Stimulated activated CD8-positive, alpha-beta memory T cell treated with anti-CD3 and anti-CD28 coated beads, Interleukin-12 subunit alpha, Interleukin-12 subunit beta, amount 100 ng/mL, for 24 hours (primary cell): ENCODE data around the gene MAPK11.

Experiments
- DNase-seq: peaks from one replicate; pipeline ENCODE4 v3.0.0-alpha.2; 2020; ENCODE audit errors: extremely low read depth

MAPK11 gene

DNA sequence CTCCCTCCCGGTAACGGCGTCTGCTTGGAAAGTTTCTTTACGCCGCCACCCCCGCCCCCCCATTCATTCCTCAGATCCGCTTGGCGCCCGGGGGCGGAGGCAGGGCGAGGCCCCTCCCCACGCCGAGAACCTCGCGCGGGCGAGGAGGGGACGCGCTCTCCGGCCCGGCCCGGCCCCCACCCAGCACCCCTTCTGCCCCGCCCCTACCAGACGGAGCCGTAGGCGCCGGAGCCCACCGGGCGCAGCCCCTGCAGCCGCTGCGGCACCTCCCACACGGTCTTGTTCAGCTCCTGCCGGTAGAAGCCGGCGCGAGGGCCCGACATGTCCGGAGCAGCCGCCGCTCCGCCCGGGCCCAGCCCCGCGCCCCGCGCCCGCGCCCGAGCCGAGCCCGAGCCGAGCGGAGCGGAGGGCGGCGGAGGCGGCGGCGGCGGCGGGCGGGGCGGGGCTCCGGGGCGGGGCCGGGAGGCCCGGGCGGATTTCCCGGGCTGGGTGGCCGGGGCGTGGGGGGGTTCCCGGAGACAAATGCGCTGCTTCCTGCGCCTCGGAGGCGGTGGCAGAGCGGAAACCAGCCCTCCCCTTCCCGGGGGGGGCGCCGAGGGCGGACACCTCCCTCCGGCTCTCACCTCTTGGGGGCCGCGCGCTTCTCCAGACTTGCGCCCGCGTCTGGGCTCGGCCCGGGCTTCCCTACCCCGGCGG, at the start of gene MAPK11:
Gene MAPK11, minus strand, starts transcription at position 411 of the 696 bp plus-strand sequence. Its CDS starts 88 bp downstream, at position 323.
- DNase-seq = no peak

DNA sequence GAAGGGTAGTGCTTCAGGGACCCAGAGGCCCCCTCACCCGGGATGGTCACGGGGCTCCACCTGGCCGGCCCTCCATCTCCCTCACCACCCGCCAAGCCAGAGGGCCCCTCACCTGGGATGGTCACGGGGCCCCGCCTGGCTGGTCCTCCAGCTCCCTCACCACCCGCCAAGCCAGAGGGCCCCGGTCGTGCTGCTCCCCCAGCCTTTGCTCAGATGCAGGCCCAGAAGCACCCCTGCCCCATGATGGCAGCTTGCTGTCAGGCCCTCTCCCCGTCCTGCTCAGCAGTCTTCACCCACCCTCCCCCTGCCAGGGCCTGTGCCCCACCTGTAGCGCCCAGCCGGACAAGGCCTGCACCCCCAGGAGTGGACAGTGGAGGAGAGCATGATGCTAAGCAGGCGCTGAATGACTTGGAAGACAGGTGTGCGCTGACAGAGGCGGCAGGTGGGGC, 49.3 kb upstream of the MAPK11 start:
- no peak for DNase-seq

GRCh38 chr22:50318698-50319411, 48.7 kb upstream of the MAPK11 start:
- no peak for DNase-seq

GRCh38 chr22:50318356-50318697, 48.1 kb upstream of the MAPK11 start:
- no peak for DNase-seq

DNA sequence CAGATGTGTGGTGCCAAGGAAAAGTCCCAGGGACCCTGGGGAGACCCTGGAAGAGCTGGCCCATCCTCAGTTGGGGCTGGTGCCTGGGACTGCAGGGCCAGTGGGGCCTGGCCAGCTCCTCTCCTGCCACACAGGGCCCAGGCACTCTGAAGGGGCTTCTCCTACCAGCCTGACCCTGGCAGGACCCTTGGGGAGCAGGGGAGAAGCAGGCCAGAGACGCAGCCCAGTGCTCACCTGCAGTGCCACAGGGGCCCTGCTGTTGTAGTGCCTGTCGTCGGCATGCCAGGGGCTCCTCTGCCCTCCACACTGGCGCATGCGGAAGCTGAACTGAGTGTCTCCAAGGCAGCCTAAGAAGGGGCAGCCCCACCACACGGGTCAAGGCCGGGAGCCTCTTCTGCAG, 47.5 kb upstream of the MAPK11 start:
- DNase-seq = no peak

DNA sequence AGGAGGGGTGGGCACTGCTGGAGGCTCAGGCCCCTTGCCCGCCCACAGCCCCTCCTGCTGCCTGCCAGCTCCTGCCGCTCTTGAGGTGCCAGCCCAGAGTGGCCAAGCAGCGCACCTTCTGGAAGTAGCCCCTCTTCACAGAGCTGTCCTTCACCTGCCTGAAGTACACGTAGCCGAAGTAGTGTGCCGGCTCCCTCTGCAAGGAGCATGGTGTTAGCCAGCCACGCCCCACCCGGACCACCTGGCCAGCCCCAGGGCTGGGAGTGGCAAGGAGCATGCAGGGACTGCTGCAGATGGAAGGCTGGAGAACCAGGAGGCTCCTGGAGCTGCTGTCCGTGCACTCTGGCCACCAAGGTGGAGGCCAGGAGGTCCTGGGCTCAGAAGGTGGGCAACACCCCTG, 47.0 kb upstream of the MAPK11 start:
- no peak for DNase-seq

DNA sequence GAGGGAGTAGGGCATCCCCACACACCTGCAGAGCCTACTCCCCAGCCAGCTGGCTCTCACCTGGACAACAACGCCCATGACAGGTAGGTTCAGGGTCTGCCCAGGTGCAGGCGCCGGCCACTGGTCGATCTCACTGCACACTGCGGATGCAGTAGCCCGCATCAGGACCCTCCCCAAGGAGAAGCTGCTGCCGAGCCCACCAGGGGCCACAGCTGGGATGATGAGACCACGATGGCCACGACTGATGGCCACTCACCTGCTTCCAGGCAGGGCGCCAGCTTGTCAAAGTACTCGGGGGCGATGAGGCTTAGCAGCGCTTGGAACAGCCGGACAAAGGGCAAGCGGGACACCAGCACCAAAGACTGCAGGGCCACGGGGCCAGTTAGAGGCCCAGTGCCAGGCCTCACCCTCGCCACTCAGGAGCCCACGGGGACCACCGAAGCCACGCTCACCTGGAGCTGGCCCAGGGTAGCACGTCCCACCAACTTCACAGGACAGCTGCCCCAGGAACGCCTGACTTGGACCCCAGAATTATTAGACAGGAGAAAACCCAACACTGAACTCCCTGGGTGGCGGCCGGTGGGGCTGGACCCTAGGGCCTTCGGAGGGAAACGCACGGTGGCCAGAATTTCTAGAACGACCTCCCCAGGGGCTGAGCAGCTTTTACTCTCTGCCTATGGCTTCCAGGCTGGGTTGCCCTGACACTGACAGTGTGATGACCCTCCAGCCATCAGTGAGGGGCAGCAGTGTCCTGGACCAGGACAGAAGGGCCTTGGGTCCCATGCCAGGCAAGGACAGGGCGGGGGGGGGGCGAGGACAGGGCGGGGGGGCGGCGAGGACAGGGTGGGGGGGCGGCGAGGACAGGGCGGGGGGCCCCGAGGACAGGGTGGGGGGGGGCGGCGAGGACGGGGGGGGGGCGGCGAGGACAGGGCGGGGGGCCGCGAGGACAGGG, 46.2 kb upstream of the MAPK11 start:
- DNase-seq = no peak

- DNase-seq = no peak
Measured at GRCh38 chr22:50315289-50316113, 45.3 kb upstream of the MAPK11 start.

DNA sequence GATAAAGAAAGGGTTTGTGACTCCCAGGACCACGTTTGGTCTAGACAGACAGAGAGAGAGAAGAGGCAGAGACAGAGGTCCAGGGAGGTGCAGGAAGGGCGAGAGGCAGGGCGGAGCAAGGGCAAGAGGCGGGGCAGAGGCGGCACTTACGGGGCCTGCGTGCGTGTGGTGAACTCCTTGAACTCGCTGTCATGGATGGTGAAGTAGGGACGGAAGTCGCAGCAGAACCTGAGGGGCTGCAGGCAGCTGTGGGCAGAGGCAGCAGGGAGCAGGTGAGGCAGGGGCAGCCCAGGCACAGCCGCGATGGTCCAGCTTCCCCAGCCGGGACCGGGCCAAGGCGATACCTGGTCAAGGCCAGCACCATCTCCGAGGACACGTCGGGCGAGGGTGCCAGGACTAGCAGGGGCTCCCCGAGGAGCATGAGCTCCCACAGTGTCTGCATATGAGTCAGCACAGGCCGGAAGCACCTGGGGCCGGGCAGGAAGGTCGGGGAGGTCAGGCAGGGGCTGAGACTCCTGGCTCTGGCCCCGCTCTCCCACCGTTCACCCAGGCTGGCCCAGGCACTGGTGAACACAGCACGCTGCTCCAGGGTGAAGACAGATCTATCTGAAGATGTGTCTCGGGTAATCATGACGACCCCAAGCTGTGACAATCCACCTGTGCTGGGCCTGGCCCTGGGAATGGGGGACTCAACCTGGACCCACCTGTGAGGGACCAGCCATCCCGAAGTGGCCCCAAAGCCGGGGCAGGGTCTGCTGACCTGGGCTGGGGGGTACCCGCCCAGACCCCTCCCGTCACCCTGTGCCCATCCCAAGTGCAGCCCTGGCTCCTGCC, 44.5 kb upstream of the MAPK11 start:
- DNase-seq = peak; percentile 49

- DNase-seq = no peak
Measured at GRCh38 chr22:50314081-50314454, 43.9 kb upstream of the MAPK11 start.

- no peak for DNase-seq
Measured at GRCh38 chr22:50313600-50313999, 43.4 kb upstream of the MAPK11 start.

GRCh38 chr22:50313021-50313420, 42.8 kb upstream of the MAPK11 start:
- no peak for DNase-seq

DNA sequence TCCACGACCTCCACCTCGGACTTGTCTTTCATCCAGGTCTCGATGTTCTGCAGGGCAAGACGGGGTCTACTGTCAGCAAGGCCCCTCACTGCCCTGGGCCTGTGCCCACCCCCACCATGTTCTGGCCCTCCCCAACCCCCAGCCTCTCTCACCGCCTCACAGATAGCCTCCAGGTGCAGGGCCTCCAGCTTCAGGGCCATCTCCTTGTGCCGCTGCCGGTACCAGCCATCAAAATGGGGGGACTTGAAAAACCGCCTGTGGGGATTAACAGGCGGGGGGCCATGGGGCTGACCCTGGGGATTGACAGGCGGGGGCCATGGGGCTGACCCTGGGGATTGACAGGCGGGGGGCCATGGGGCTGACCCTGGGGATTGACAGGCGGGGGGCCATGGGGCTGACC, 42.2 kb upstream of the MAPK11 start:
- DNase-seq = no peak

DNA sequence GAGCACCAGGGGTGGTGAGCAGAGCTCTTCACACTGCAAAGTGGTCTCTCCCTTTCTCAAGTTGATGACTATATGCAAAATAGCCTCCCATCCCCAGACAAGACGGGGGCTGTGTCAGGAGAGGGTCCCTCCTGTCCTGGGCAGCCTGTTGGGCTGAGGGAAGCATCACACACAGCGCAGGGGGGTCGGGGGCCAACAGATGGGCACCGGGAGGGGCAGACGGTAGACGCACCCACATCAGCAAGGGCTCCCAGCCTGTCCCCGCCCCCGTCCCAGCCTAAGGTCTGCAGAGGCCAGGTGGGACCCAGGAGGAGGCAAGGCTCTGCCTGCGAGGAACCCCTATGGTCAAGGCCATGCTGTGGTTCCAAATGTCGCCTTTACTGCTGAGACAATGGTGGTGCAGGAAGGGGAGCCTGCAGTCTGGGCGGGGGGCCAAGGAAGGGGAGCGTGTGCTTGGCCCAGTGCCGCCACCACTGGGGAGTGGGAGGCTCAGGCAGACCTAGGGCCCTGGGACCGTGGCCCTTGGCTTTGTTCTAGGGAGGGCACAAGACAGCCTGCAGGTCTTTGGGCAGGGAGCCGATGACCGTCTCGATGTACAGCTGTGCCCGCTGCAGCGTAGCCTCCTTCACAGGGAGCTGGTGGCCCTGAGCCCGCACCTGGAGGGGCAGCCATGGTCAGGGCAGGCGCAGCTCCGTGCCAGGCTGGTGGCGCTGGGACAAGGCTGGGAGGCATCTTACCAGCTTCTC, 41.6 kb upstream of the MAPK11 start:
- no peak for DNase-seq

DNA sequence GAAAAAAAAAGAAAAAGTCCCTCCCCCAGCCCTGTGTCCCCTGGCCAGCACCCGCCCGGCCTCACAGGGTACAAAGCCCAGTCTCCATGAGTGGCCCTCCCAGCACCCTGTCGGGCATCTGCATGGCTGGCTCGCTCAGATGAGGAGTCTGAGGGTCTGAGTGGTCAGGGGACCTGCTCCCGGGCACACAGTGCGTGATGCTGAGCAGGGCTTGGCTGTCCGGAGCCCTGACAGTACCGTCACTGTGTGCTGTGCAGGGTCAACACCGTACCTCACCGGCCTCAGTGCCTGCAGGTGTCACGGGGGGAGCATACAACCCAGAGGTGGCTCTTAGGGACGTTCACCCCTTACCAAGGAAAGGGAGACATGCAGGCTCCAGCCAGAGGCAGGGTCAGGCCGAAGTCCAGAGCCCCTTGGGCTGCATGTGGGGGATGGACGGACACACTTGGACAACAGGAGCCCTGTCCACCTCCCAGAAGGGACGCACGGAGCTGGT, 40.8 kb upstream of the MAPK11 start:
- no peak for DNase-seq

GRCh38 chr22:50310031-50310722, 40.0 kb upstream of the MAPK11 start:
- no peak for DNase-seq

- no peak for DNase-seq
Measured at GRCh38 chr22:50309601-50309991, 39.4 kb upstream of the MAPK11 start.

DNA sequence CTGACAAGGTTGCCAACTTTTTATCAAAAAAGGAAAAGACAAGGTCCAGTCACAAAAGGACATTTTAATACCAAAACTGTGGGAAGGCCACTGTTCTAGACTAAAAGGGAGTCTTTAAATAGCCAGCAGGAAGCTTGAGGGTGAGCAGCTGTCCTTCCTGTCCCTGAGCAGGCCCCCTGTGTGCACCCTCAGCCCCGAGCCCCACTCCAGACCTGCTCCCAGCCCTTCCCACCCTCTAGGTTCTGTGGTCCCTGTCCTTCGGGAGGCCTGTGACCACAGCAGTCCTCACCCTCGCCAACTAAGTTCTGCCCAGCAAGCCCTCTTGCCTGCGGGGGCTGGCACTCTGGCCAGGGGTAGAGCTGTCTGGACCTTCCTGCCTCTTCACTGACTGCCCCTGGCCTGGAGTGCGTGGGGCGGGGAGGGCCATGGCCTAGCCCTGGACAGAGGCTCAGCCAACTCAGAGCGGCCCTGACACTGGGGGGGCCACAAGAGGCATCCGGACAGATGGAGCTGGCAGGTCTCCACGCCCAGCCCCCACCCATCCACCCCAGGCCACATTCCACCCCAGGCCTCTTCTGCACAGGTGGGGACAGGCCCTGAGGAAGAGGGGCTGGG, 38.9 kb upstream of the MAPK11 start:
- no peak for DNase-seq

DNA sequence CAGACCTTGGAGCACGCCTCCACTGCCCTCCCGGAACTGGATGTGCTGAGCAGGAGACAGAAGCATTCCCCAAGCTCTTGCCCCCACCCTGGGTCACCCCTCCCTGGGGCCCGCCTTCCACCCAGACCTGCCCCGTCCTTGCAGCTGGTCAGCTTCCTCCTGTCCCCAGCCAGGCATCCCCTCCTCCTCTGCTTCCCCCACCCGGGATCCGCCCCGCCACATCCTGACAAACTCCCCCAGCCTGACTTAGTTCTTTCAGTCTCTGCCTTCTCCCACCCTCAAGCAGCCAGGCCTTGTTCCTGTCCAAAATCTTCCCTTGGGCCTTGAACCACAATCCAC, 38.4 kb upstream of the MAPK11 start:
- no peak for DNase-seq
